Raji (cell line): Measurements from ENCODE around the gene RHBDL2.

Experiments used
- POLR2A ChIP-seq: IDR thresholded peaks from 2 replicates; pipeline ENCODE4 v1.6.1; 2011; ENCODE audit warnings: low read depth, low read length, control low read depth; ENCODE audit not compliant: insufficient read depth

The RHBDL2 gene

DNA sequence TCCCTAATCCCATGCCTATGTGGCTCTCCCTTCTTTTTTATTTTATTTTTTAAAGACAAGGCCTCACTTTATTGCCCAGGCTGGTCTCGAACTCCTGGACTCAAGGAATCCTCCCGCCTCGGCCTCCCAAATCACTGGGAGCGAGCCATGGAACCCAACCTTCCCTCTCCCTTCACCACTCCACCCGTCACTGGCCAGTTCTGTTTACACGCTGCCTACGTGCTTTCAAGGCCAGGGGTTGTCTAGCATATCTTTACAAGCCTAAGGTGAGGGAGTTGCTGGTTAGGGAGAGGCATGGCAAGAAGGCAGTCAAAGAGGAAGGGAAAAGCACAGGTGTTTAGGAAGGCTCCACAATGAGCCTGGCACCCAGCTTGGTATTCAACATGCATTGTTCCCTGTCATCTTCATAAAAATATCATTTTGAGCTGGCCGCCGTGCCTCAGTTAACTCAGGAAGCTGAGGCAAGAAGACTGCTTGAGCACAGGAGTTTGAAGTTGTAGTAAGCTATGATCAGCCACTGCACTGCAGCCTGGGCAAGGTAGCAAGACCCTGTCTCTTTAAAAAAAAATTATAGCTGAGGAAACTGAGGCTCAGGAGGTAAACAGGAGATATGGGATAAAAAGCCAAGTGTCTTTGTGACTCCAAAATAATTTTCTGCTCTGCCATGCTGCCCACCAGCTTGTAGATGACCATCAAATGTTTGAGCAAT is 1.1 kb downstream of the RHBDL2 start:
- TF ChIP-seq POLR2A = no peak

- no peak for TF ChIP-seq POLR2A
Observed at GRCh38 chr1:38938722-38939260, 2.8 kb downstream of the RHBDL2 start.

DNA sequence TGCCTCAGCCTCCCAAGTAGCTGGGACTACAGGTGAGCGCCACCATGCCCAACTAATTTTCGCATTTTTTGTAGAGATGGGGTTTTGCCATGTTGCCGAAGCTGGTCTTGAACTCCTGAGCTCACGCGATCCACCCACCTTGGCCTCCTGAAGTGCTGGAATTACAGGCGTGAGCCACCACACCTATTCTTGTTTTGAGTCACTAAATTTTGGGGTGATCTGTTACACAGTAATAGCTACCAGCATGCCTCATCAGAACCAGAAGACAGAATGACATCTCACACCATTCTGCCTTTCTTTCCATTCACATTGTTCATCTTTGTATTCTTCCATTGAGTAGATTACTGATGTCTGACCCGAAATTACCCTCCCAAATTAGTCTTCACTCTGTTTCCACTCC is 9.1 kb downstream of the RHBDL2 start:
- TF ChIP-seq POLR2A = no peak

DNA sequence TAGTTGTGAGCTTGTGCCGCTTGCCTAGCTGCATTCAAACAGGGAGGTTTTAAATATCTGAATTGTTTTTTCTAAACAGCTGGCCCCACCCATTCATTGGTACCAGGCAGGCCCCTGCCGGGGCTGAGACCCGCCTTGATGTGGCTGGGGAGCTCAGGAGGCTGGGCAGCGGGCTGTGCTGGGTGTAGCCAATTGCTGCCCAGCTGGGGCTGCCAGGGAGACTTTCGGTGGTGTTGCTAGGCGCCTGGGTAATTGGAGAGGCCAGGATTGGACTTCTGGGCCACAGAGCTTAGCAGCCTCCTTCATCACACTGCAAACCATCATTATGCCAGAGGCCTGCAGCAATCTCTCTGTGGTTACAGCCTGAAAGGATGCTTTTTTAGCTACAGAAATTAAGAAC is 12.2 kb downstream of the RHBDL2 start:
- no peak for TF ChIP-seq POLR2A

GRCh38 chr1:38929054-38929453 is 12.6 kb downstream of the RHBDL2 start:
- no peak for TF ChIP-seq POLR2A

- TF ChIP-seq POLR2A = no peak
Observed at GRCh38 chr1:38926091-38926490, 15.5 kb downstream of the RHBDL2 start.

GRCh38 chr1:38925391-38925790 is 16.2 kb downstream of the RHBDL2 start:
- no peak for TF ChIP-seq POLR2A

- no peak for TF ChIP-seq POLR2A
Observed at GRCh38 chr1:38923607-38924006, 18.0 kb downstream of the RHBDL2 start.

- no peak for TF ChIP-seq POLR2A
Observed at GRCh38 chr1:38919130-38919529, 22.5 kb downstream of the RHBDL2 start.

GRCh38 chr1:38918568-38918967 is 23.1 kb downstream of the RHBDL2 start:
- no peak for TF ChIP-seq POLR2A

DNA sequence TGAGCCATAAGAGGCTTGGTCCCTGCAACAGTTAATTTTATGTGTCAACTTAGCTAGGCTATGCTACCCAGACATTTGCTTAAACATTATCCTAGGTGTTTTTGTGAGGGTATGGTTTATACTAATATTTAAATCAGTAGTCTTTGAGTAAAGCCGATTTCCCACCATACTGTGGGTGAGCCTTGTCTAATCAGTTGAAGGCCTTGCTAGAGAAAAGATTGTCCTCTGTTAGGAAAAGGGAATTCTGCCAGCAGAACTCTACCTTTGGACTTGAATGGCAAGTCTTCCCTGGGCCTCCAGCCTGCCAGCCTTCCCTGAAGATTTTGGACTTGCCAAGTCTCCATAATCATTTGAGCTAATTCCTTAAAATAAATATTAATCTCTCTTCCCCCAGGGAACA is 23.9 kb downstream of the RHBDL2 start:
- no peak for TF ChIP-seq POLR2A

DNA sequence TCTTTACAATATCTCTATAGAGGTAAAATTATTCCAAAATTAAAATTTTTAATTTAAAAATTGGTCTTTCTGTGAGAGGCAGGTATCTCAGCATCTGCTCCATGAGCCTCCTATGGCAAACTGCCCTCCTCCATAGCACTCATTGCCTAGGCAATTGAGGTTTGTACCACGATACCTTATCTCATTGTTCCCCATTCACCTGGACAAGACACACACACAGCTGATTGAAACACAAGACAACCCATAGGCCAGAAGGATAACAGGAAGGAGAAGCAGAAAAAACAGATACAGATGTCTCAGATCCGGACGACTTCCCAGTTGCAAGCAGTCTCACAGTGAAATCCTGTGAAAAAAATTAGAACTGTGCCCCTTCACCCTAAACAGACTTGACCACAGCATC is 24.3 kb downstream of the RHBDL2 start:
- no peak for TF ChIP-seq POLR2A

- TF ChIP-seq POLR2A = no peak
Observed at GRCh38 chr1:38915352-38915948, 26.2 kb downstream of the RHBDL2 start.

GRCh38 chr1:38908821-38909220 is 32.8 kb downstream of the RHBDL2 start:
- no peak for TF ChIP-seq POLR2A

DNA sequence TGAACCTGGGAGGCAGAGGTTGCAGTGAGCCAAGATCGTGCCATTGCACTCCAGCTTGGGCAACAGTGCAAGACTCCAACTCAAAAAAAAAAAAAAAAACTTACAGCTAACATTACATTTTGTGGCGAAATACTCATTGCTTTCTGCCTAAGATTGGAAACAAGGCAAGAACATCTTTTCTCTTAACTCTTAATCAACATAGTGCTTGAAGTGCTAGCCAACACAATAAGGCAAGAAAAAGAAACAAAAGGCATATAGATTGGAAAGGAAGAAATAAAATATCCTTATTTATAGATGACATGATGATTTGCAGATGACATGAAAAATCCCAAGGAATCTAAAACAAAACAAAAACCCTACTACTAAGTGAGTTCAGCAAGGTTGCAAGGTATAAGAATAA is 35.6 kb downstream of the RHBDL2 start:
- no peak for TF ChIP-seq POLR2A

DNA sequence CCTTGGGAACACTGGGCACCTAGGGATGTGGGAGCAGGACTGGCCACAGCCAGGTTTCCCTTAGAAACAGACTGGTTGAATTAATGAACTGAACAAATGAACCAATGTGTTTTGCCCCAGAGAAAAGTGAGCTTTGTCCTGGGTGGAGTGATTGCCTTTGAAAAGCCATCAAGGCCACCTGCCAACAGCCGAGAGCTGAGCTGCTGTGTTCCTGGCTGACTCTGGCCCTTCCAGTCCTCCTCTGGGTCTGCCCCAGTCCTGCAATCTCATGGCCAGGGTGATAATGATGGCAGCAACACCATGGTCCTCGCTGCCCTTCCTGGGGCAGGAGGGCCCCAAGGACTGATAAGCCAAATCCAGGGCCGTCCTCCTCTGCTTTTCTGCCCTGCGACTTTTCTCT is 42.1 kb downstream of the RHBDL2 start:
- TF ChIP-seq POLR2A = no peak
